Activated T-helper 1 cell treated with anti-CD3 and anti-CD28 coated beads, Interleukin-2, amount 50 U/mL, for 16 hours (primary cell): ENCODE measurements around the gene NKD1.

Source experiments
- DNase-seq, 2 donors: peaks; one replicate each; pipeline ENCODE4 v3.0.0-alpha.2; 2020; ENCODE audit warnings: low read depth in 1 of 2, low spot score in 1 of 2

NKD1 gene

DNA sequence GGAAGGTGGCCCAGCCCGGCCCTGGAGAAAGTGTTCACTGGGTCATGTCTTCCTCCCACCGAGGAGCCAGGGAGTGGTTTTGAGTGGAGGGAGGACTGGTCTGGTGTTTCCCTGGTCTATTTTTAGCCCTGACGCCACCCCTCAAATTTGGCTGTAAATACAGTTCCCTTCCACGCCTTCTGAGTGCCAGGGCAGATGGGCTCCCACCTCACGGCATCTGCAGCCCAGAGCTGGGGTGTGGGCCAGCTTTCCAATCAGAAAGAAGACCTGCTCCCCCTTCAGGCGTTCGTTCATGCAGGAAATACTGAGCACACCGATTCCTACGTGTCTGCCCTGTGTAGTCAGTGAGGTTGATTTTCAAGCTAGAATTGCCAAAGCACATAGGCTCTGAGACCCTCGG lies 79.2 kb downstream of the NKD1 start:
- no peak for DNase-seq

GRCh38 chr16:50628156-50628802 lies 80.1 kb downstream of the NKD1 start:
- no peak for DNase-seq

- DNase-seq, result no peak
These were observed 81.1 kb downstream of the NKD1 start for GRCh38 chr16:50629334-50629733.

DNA sequence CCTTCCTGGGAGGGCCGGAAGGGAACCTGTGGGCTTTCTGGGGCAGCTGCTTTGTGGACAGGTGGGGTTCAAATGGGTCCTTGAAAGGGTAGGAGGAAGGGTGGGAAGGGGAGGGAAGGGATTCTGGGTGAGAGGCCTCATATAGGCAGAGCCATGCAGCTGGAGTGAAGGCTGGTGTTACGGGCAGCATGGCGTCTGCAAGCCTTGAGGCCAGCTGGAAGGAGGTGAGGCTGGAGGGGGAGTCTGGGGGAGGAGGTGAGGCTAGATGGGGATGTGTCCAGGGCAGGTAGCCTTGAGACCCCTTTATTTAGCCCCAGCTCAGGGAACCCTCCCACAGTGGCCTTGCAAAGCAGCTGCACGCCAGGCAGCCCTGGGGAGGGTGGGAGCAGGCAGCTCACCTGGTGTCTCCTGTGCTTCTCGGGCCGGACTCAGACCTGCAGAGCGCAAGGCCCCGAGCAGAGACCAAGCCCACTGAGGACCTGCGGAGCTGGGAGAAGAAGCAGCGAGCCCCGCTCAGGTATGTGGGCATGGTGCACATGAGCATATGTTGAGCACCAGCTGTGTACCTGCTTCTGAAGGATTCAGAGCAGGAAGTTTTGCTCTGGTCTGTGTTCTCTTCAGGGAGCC lies 82.3 kb downstream of the NKD1 start:
- no peak for DNase-seq

DNA sequence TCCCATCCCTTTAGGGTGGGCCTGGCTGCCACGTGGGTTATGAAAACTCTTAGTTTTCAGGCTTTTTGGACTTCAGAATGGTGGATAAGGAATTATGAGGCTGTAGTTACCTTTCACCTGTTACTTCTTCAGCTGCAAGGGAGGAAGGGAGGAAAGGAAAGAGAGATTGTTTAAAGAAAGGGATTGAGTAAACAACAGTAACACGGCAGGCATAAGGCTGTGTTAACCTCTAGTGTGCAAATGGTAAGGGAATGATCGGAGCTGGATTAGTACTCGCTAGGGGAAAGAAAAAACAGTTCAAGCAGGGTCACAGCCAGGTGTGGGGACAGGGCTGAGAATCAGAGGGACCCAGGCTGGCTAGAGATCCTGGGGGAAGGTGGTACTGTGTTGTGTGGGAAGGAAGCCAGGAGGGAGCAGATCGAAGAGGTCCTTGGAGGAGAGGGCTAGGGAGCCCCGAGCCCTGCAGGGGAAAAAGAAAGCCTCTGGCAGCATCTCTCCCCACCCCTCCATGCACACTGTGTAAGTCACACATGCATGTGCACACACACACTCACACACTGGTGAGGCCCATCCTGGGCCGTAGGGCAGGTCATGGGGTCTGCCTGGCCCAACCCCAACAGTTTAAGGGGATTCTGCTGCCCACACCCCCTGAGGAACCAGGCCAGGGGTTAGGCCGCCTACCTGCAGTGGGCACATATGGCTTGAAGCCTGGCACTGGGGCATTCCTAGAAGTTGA lies 83.2 kb downstream of the NKD1 start:
- no peak for DNase-seq

- no peak for DNase-seq
These were observed 83.9 kb downstream of the NKD1 start for GRCh38 chr16:50631985-50632576.

DNA sequence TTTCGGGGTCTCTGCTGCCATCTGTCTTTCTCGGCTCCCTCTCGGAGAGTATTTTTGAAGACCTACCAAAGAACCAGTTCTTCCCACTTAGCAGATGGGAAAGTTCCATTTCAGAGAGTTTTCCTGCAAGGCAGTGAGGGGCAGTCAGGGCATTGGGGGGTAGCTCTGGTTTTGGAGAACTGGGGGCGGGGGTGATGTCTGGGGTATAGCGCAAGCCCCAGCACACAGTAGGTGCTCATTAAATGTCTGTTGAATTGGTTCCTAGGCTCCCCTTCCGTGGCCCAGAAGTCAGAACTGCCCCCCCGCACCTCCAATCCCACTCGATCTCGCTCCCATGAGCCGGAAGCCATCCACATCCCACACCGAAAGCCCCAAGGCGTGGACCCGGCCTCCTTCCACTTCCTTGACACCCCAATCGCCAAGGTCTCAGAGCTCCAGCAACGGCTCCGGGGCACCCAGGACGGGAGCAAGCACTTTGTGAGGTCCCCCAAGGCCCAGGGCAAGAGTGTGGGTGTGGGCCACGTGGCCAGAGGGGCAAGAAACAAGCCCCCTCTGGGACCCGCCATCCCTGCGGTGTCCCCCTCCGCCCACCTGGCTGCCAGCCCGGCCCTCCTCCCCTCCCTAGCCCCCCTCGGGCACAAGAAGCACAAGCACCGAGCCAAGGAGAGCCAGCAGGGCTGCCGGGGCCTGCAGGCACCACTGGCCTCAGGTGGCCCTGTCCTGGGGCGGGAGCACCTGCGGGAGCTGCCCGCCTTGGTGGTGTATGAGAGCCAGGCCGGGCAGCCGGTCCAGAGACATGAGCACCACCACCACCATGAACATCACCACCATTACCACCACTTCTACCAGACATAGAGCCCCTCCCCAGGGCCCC lies 85.0 kb downstream of the NKD1 start:
- DNase-seq, result no peak

- DNase-seq, result no peak
These were observed 85.9 kb downstream of the NKD1 start for GRCh38 chr16:50634090-50634489.

- DNase-seq, result no peak
These were observed 86.8 kb downstream of the NKD1 start for GRCh38 chr16:50634947-50635346.

- no peak for DNase-seq
These were observed 87.6 kb downstream of the NKD1 start for GRCh38 chr16:50635505-50636392.

DNA sequence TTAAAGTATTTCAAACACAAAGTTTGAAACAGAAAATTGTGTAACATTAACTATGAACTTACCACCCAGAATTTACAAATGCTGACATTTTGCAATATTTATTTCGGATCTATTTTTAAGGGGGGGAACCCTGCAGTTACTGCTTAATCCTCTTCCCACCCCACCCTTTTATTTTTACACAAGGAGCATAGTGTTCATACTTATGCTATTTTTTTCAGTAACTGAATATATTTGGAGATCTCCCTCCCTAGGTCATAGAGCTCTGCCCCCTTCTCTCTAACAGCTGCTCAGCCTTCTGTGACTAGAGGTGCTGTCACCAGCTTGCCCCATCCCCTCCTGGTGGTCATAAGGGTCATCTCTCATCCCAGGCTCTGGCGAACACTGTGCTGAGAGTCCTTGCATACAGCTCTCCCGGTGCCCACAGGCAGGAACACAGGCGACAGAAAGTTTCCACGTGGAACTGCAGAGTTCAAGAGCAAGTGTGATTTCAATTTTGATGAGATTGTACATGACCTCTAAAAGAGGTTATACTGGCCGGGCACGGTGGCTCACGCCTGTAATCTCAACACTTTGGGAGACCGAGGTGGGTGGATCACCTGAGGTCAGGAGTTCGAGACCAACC lies 88.7 kb downstream of the NKD1 start:
- DNase-seq, result no peak

DNA sequence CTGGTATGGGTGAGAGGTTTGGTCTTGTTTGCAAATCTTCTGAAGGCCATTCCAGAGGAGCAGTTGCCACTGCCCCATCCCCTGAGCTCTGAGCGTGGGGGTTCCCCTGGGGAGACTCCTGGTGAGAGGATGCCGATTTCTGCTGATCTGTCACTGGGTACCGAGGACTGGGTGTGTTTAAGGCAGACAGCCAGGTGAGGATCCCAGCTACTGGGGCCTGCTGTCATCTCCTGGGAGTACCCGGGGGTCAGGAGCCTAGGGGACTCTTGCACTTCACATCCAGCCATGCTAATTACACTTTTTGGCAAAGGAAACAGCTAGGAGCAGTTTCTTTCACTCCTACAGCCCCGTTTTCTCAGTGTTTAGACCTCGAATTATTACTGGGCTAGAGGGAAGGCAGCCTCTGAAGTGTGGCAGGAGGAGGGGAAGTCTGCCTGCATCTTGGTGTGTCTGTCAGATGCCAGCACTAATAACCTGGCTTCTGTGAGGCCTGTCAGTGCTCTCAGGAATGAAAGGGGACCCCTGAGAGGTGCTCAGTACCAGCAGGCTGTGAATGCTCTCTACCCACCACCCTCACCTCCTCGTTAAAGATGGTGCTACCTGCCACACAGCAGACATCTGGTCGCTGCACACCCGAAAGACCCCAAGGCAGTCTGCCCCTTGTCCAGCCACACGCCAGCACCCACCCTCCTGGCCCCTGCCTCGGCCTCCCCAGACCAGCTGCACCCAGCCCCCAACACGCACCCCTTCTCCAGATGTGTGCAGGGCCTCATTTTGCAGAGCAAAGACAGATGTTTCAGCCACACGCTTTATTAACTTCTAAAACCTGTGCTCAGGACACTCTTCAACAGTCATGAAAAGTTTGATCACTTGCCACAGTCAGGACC lies 89.8 kb downstream of the NKD1 start:
- no peak for DNase-seq

- DNase-seq, result no peak
These were observed 90.8 kb downstream of the NKD1 start for GRCh38 chr16:50638816-50639670.

GRCh38 chr16:50640391-50640790 lies 92.2 kb downstream of the NKD1 start:
- no peak for DNase-seq

DNA sequence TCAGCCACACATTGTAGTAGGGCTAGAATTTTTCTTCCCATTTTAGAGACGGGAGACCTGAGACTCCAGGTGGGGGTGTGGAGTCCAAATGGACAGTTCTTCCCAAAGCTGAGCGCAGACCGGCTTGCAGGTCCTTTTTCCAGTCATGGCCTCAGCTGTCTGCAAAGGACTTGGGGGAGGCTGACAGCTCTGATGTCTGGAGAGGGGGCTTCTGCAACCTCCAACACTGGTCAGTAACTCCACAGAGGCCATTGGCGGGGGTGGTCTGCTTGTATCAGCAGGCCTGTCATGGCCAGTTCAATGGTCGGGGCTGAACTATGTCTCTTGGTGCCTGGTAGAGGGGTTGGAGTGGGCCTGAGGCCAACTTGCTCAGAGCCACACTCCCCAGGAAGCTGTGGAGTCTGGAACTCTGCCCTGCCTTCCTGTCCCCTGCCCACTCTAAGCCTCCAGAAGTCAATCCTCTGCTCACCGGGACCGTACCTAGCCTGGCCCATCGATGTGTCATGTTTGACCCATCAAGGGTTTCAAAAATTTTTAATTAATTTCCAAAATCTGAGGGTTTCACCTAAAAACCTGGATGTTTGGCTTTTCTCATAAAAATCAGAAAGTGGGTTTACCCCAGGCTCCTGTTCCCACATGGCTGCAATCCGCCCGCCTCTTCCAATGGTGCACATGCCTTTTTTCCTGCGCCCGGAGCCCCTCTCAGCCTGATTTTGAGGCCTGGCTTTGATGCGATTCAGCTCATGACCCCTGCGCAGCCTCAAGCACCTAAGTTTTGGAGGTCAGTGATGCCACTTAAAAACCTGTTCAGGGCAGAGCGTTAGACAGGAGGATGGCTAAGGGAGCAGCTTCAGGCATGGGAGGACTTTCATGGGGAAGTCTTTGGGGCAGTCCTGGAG lies 93.0 kb downstream of the NKD1 start:
- DNase-seq, result no peak

GRCh38 chr16:50641818-50642187 lies 93.6 kb downstream of the NKD1 start:
- DNase-seq, result no peak

GRCh38 chr16:50642349-50642748 lies 94.2 kb downstream of the NKD1 start:
- no peak for DNase-seq
